ENCODE results near the gene ANAPC4.

DNA sequence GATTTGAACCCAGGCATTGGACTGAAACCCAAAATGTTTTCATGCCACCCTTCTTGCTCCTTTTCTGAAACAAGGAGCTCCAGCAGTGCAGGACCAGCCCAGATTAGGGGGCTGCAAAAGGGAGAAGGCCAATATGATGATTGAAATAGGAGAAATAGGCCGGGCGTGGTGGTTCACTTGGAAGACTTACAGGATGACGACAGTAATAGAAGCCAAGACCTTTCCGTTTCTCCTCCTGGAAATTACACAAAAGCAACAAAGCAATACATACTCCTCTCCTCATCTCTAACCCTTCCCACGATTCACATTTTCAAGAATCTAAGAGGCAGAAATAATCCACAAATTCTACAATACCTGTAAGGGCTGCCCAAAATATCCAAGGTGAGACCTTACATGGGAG, 90.8 kb downstream of the ANAPC4 start:
- TF ChIP-seq SIN3A (IDR thresholded peaks at IDR 0.05; ENCODE audit: borderline replicate concordance, insufficient read depth, low read length) (no peak), TAF1 (IDR thresholded peaks at IDR 0.05; ENCODE audit: borderline replicate concordance, insufficient read depth, low read length) (no peak), POLR2AphosphoS5 (IDR thresholded peaks at IDR 0.05; ENCODE audit: low read depth, low read length) (no peak)
- TF ChIP-seq, protein P1, sequence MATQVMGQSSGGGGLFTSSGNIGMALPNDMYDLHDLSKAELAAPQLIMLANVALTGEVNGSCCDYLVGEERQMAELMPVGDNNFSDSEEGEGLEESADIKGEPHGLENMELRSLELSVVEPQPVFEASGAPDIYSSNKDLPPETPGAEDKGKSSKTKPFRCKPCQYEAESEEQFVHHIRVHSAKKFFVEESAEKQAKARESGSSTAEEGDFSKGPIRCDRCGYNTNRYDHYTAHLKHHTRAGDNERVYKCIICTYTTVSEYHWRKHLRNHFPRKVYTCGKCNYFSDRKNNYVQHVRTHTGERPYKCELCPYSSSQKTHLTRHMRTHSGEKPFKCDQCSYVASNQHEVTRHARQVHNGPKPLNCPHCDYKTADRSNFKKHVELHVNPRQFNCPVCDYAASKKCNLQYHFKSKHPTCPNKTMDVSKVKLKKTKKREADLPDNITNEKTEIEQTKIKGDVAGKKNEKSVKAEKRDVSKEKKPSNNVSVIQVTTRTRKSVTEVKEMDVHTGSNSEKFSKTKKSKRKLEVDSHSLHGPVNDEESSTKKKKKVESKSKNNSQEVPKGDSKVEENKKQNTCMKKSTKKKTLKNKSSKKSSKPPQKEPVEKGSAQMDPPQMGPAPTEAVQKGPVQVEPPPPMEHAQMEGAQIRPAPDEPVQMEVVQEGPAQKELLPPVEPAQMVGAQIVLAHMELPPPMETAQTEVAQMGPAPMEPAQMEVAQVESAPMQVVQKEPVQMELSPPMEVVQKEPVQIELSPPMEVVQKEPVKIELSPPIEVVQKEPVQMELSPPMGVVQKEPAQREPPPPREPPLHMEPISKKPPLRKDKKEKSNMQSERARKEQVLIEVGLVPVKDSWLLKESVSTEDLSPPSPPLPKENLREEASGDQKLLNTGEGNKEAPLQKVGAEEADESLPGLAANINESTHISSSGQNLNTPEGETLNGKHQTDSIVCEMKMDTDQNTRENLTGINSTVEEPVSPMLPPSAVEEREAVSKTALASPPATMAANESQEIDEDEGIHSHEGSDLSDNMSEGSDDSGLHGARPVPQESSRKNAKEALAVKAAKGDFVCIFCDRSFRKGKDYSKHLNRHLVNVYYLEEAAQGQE (IDR thresholded peaks at IDR 0.05; ENCODE audit: insufficient read depth in 1 of 2, low read depth in 2 of 2, low read length in 2 of 2): no peak
